AG04450 (cell line): ENCODE data around the gene PHLDA3. TPM values are rescaled to one million over a fixed set of nuclear protein-coding genes. Genes with fewer than 3 reads are reported as not detected.

Experiments
- CTCF ChIA-PET: fragments of 300-600, 350-600 bp; formaldehyde crosslinking; extraction: SDS; loops from one replicate; lab custom pipeline; 2022; ENCODE audit warnings: antibody characterized with exemption, inconsistent platforms; lab: Charles Lee
- POLR2A ChIA-PET: fragments of 350-600 bp; formaldehyde crosslinking; extraction: SDS; loops from one replicate; lab custom pipeline; 2021; ENCODE audit warnings: antibody characterized with exemption, inconsistent platforms; lab: Yijun Ruan, JAX
- DNase-seq: peaks from one replicate; pipeline ENCODE4 v3.0.0-alpha.2; 2011; ENCODE audit warnings: low read depth, low spot score
- H3K27ac ChIP-seq: one replicate; pipeline ENCODE4 v1.5.1; 2012; ENCODE audit warnings: low read depth, low read length, control low read depth
- H3K27me3 ChIP-seq: one replicate; pipeline ENCODE4 v1.6.0; 2012; ENCODE audit warnings: low read length; ENCODE audit not compliant: control insufficient read depth, insufficient read depth
- H3K4me3 ChIP-seq: 2 replicates; pipeline ENCODE4 v1.5.1; 2011; ENCODE audit warnings: mild to moderate bottlenecking, low read depth, low read length, control low read depth
- H3K9me3 ChIP-seq: 2 replicates; pipeline ENCODE4 v1.5.1; 2012; ENCODE audit warnings: low read length; ENCODE audit not compliant: control insufficient read depth, insufficient read depth
- polyA plus RNA-seq: library from polyadenylated mRNA; depleted of rRNA; stranded (reverse); fragments of >200 nt; gene quantifications from 2 replicates; pipeline ENCODE4 v1.2.3, GENCODE V29; 2011
- TF ChIP-seq, protein P1 (sequence below): IDR thresholded peaks from 2 replicates; pipeline ENCODE4 v1.5.1; 2011; ENCODE audit warnings: low read depth, low read length, control low read depth, inconsistent platforms

PHLDA3 gene
- polyA plus RNA-seq, 1 experiment = 58.9 TPM

DNA sequence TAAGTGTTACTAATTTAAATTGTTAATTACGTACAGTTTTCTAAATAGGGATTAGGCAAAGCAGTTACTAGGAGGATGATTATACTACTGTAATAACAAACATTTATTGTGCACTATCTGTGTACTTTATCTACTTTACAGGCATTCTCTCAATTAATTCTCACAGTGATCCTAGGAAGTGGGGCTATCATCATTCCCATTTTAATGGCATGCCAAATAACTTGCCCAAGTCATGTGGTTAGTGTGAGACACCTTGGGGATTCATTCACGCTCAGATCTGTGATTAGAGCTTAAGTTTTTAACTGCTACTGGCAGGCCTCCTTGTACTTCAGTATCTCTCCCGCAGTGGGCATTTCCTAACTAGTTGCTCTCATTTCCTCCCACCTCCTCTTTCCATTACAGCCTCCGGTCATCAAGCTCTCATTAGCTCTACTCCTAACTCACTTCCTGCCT lies 11.5 kb downstream of the PHLDA3 start:
- no peak for DNase-seq
- H3K9me3 ChIP-seq = no peaks in the 10 kb centered on the region
- ChIA-PET POLR2A (interaction anchor here (2.0 to 2.7 kb wide), 2 partner anchors 10 to 11 kb away, joined by 5 to 21 read pairs; partner anchors contain the start of gene PHLDA3), CTCF (interaction anchor here (1.2 to 3.1 kb wide), 4 partner anchors 10 to 73 kb away, joined by 4 to 21 read pairs (median 12); no protein-coding TSS in a partner anchor)
- TF ChIP-seq, protein P1, sequence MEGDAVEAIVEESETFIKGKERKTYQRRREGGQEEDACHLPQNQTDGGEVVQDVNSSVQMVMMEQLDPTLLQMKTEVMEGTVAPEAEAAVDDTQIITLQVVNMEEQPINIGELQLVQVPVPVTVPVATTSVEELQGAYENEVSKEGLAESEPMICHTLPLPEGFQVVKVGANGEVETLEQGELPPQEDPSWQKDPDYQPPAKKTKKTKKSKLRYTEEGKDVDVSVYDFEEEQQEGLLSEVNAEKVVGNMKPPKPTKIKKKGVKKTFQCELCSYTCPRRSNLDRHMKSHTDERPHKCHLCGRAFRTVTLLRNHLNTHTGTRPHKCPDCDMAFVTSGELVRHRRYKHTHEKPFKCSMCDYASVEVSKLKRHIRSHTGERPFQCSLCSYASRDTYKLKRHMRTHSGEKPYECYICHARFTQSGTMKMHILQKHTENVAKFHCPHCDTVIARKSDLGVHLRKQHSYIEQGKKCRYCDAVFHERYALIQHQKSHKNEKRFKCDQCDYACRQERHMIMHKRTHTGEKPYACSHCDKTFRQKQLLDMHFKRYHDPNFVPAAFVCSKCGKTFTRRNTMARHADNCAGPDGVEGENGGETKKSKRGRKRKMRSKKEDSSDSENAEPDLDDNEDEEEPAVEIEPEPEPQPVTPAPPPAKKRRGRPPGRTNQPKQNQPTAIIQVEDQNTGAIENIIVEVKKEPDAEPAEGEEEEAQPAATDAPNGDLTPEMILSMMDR = no peak
- H3K27ac ChIP-seq = peak overlapping the region; percentile 95
- H3K27me3 ChIP-seq = no peaks in the 10 kb centered on the region
- no peak overlapping the region for H3K4me3 ChIP-seq

DNA sequence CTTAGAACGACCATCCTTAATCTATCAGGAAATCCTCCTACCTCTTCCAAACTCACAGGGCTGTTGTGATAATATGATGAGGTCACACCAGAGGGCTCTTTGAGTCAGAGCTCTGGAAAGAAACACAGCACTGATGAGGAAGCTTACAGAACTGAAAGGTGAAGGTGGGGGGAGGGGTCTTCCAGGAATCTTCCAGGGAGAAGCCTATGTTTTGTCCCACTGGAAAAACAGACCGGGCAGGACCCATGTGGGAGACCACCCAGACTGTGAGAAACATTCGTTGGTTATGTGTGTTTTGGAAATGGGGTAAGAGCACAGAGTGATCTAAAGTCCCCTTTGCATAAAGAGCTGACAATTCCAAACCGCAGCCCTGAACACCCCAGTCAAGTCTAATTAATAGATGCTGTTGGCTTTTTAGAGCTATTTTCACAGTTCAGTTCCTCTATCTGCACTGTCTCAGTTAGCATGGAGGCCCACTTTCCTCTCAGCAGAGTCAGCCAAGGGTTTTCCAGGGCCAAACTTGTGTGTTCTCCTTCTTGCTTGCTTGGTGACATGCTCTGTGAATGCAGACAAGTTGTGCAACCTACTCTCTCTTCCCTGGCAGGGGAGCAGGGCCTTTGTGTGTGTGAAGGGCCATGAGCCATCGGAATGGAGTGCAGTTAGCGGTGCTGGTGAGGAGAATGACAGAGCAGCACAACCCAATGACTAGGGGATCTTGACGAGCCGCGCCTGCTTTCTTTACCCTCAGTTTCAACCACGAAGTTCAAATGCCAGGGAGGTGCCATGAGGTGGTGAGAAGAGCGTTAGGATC lies 12.3 kb downstream of the PHLDA3 start:
- peak overlapping the region; percentile 95 for H3K27ac ChIP-seq
- TF ChIP-seq, protein P1 = no peak
- no peak overlapping the region; the same call in 1 of the 2 replicates for H3K4me3 ChIP-seq
- ChIA-PET POLR2A (interaction anchor here (0.5 to 2.7 kb wide), 7 partner anchors 9 to 47 kb away, joined by 3 to 21 read pairs (median 6); partner anchors contain the start of gene PHLDA3), CTCF (interaction anchor here (1.2 to 2.8 kb wide), 4 partner anchors 9 to 74 kb away, joined by 4 to 21 read pairs (median 8); no protein-coding TSS in a partner anchor)
- H3K9me3 ChIP-seq = no peaks in the 10 kb centered on the region
- H3K27me3 ChIP-seq = no peaks in the 10 kb centered on the region
- peak; percentile 88 for DNase-seq

DNA sequence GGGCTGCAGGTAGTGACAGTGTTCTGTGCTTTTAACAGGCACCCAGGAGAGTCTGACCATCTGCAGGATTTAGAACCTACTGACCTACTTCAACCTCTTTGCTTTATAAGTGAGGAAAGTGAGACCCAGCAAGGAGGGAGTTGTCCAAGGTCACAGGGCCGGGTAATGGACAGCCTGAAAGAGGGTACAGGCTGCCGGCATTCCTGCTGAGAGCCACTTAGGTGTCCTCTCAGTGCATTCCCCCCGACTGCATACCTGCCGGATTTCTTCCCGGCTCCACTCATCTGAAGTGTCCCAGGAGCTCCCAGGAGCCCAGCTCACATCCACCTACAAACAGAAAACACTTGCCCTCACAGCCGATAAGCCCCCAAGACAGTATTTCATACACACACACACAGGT lies 13.9 kb downstream of the PHLDA3 start:
- TF ChIP-seq, protein P1 = no peak
- H3K9me3 ChIP-seq = no peaks in the 10 kb centered on the region
- H3K27ac ChIP-seq = no peak overlapping the region
- CTCF ChIA-PET = interaction anchor here (1.0 to 2.4 kb wide), 3 partner anchors 19 to 76 kb away, joined by 3 to 10 read pairs (median 3); no protein-coding TSS in a partner anchor
- DNase-seq = no peak
- H3K4me3 ChIP-seq = no peak overlapping the region
- POLR2A ChIA-PET = interaction anchor here (2.7 kb wide), 1 partner anchor 14 kb away, joined by 21 read pairs; the partner anchor contains the start of gene PHLDA3
- no peaks in the 10 kb centered on the region for H3K27me3 ChIP-seq

DNA sequence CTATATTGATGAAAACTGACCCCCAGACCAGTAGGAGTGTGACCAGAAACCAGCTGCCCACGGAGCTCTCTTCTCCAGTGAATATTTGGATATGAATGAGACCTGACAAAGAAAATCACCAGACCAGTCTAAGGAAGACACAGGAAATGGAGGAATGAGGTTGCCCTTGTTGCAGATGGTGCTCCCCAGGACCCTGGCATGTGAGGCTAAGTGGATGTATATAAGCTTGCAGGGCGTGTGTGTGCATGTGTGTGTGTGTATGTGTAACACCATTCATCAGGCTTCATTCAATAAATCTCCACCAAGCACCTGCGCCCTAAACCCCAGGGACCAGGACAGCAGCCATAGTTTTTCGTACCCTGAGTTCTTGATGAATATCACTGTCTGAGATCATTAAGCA lies 14.4 kb downstream of the PHLDA3 start:
- H3K9me3 ChIP-seq = no peaks in the 10 kb centered on the region
- no peaks in the 10 kb centered on the region for H3K27me3 ChIP-seq
- H3K4me3 ChIP-seq = no peak overlapping the region
- POLR2A ChIA-PET = interaction anchor here (1.1 kb wide), 1 partner anchor 14 kb away, joined by 7 read pairs; the partner anchor contains the start of gene PHLDA3
- CTCF ChIA-PET = interaction anchor here (1.0 to 2.4 kb wide), 3 partner anchors 19 to 58 kb away, joined by 3 to 10 read pairs (median 8); no protein-coding TSS in a partner anchor
- no peak overlapping the region for H3K27ac ChIP-seq
- DNase-seq = no peak
- TF ChIP-seq, protein P1 = no peak
